Colon (tissue), 2 donors: Measurements from ENCODE around the gene FHOD3.

ENCODE experiments used
- FAIRE-seq: peaks from 2 replicates; lab custom pipeline; 2012; peaks lifted over from hg19 to GRCh38; lab: Jason Lieb, UNC
- donor health status: control.
- donor health status: control.

Gene FHOD3

GRCh38 chr18:36630917-36631316 lies 333.4 kb downstream of the FHOD3 start:
- no peak for FAIRE-seq

GRCh38 chr18:36633961-36634412 lies 336.5 kb downstream of the FHOD3 start:
- no peak for FAIRE-seq

DNA sequence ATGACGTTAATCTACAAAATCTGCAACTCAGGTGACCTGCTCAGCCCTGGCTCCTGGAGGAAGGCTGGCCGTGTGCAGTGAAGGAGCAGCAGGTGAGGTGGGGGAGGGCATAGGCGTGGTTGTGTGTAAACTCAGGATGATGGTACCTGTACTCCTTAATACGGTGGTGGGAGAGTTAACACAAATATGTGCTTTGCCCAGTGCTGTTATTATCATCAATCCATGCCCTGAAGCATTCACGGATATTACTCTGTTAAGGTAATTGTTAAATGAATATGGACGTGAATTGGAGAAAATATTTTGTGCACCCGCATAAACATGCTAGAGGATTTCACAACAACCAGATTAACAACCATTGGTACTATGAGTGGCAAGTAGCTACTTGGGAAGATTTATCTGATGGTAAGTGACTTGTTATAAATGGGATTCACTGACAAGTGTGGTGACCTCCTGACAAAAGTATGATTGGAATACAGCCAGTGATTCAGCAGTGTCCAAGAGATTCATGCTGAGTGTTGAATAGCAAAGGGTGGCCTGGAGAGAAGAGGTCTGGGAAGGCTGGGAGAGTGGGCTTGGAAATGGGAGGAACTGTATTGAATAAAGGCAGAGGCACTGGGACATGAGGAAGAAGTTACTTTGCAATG lies 337.2 kb downstream of the FHOD3 start:
- FAIRE-seq = no peak

DNA sequence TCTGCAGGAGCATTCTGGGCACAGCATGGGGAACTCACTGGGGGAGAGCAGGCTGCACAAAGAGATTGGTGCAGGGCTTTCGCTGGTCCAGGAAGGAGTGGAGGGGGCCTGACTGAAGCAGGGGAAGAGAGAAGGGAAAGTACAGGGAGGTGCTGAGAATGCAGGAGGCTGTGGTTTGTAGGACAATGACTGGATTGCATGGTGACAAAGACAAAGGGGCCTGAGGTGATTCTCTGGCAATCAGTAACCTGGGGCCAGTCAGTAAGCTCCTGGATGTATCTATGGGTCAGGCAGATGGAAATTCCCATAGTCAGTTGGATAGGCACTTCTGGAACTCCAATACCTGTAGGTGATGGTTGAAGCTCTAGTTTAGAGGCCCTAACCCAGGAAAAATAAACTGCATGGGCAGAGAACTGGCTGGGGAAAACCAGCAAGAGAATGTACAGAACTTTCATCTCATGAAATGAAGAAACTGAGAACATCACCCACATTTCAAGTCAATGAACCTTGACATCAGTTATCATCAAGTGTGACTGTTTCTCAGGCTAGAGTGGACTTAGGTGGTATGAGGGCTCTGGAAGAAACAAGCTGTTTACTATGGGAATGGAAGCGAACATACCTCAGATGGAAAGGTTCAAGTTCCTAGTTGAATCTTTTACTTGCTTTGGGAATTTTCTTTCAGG lies 338.0 kb downstream of the FHOD3 start:
- FAIRE-seq = no peak

DNA sequence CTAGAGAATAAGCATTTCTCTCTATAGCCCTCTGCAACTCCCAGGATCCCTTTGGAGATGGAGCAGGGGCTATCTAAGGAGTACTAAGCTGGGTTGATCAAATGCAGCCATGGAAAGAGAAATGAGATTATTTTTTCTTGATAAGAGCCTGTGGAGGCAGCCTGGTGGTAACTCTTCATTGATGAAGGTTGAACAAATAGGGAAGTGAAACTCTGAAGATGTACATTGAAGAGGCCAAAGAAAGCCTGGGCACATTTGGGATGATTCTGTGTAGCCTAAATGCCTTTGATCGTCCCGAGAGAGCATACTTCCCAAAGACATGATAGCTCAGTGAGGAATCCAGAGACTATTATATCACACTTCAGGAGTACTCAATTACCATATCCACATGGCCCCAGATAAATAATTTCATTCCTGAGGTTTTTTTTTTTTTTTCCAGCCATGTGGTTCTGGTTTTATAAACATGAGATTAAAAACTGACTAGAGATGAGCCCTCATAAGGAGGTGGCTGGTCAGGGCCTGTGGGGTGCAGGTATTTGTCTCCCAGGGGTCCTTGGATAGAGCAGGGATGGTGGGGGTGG lies 338.8 kb downstream of the FHOD3 start:
- no peak for FAIRE-seq

DNA sequence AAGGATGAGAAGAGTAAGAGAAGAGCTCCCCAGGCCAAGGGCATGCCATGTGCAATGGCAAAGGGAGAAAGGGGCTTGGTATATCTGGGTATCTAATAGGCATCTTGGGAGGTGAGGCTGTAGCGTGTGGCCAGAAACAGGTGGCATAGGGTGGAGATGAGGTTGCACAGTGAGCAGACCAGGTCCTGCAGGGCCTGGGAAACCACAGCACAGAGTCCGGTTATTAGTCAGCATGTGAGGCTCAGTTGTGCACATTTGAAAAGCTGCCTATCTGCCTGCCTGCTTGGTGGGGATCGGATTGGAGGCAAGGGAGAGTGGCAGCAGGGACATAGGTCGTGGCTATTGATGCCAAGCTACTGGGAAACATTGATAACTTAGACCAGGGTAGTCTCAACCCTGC lies 340.7 kb downstream of the FHOD3 start:
- no peak for FAIRE-seq

DNA sequence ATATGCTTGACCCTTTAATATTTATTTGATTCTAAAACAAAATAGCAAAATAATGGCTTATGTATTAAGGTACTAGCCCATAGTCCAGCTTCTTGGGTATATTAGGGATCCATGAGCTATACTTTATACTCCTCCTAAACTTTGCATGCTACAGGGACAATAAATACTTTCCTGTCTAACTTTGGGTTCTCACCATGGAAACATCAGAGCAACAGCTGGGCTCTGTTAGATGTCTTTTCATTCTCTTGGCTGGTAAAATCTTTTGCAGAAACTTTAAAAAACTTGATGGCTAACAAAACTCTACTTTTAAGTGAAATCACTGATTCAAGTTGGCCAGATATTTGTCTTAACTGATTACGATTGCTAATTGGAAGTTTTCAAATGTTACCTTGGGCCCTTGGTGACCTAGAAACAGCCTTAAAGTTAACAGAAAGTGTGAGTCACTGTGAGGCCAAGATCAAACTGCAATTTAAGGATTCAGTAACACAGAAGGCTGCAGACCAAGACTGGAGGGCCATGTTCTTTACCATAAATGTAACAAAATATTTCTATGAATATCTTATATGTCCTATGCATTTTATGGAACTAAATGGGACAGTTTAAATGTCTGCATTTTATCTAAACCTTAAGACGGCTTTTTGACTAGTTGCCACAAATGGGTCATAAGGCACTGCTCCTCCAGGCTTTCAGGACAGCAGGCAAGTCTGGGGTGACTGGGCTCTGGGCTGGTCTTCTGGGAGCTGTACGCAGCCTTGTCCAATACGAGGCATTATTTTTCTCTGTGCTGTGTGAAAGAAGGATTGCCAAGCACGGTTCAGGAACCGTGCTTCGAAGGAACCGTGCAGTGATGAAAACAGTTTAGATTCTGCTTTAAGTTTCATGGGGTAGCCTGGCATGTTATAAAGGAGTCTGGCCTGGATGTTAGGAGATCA lies 342.8 kb downstream of the FHOD3 start:
- no peak for FAIRE-seq

- no peak for FAIRE-seq
Observed at GRCh38 chr18:36643061-36643460, 345.5 kb downstream of the FHOD3 start.

DNA sequence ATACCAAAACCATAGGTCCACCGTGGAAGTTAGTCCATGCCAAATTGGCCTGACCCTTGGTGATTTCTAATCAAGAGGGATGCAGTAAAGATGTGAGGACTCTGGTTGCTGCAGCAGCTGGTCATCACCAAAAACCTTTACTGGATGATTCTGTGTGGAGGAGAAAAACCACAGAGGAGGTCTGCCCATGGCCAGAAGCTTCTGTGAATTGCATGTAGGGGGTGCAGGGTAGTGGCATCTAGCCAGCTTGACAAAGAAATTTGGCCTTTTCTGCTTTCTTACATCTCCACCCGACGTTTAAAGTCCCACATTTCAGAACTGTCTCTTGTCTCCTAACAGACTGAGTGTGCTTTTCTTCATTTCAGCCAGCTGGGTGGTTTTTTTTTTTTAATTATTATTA lies 351.3 kb downstream of the FHOD3 start:
- no peak for FAIRE-seq

GRCh38 chr18:36649205-36649604 lies 351.7 kb downstream of the FHOD3 start:
- no peak for FAIRE-seq

- no peak for FAIRE-seq
Observed at GRCh38 chr18:36650266-36650665, 352.8 kb downstream of the FHOD3 start.

DNA sequence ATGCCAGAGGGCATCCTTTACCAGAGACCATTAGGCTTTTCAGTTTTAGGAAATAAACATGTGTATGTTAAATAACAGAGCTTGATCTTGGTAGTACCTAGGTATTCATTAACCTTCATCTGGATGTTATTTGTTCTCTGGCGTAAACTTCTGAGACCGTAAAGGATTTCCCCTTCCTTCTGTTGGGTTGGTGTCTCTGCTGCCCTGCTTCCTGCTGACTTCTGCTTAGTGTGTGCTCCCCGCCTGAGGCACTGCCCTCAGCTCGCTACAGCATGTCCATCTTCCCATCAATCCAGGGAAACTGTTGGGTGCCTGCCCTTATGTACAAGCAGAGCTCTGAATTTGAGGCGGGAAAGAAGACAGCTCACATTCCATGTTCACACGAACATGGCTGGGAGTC lies 353.4 kb downstream of the FHOD3 start:
- no peak for FAIRE-seq

GRCh38 chr18:36652503-36652902 lies 355.0 kb downstream of the FHOD3 start:
- FAIRE-seq = no peak

DNA sequence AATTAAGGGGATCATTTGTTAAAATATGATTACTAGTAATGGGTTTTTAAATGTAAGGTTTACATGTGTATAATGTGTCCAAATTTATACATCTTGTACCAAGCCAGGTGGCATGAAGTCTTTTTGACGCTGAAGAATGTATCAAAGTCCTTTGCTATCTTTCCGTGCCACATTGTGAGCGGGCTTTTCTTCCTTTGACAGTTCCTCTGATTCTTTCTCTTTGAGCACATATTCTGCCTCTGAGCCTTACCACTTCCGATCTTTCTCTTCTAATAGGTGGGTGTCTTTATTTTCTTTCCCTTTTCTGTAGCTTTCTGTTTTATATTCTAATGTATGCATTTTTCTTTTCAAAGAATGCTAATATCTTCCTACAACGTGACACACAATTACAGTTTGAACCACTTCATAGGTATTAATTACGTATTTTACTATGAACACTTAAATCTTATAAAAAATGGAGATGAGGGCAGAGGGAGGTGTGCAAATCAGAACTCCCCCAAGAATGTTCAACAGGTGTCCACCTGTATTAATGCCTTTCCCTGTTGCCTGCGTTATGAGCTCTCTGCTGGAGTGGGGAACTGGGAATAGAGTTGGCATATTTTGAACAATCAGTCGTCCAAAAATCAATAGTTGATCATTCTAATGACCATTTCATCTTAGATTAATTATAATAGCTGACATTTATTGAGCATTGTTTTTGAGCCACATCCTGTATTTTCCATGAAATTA lies 355.8 kb downstream of the FHOD3 start:
- FAIRE-seq = no peak

DNA sequence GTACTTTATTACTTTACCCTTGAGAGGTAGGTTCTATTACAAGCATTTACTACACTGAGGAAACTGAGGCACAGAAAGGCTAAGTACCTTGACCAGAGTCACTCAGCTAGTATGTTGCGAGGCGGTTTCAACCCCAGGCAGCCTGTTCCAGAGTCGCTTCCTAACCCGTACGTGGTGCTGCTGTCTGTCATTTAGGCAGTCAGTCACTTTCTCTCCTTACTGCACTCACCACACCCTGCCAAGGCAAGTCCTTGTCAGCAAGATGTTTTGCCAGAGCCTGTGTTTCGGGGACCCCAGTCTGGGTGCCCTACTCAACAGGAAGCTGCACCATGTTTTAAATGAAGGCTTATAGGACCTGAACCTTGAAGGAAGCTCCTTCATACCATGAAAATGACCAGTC lies 356.4 kb downstream of the FHOD3 start:
- no peak for FAIRE-seq

DNA sequence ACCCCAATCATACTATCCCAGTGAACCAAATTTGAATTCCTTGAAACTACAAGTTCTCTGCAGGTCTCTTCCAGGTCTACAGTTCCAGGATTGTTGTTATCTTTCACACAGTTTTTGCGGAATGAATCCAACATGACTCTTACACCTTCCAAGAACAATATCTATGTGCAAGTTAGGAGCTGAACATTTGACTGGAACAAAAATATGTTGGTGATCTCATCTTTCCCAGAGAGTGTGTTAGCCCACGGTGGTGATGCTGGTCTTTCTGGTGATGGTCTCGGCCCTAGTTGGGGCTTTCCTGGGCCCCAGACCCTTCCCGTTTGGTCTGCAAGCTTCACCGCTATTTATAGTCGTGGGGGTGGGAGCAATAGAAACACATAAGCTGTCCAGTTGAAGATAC lies 357.6 kb downstream of the FHOD3 start:
- no peak for FAIRE-seq

DNA sequence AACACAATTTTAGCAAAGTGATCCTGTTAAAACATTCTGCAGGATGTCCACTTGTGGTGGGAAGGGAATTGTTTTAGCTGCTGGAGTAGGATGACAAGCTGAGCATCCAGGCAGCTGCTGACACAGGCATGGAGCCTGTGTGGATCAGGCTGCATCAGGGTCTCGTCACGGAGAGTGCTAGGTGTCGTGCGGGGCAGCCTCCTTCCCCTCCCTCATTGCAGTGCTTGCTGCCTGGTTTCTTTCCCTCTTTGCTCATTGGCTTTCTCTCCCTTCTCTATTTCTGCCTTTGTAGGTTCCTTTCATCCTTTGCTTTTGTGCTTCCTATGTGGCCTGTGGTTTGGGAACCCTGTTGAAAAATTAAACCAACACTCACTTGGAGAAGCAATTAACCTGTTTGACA lies 358.4 kb downstream of the FHOD3 start:
- no peak for FAIRE-seq

- FAIRE-seq = no peak
Observed at GRCh38 chr18:36658611-36659010, 361.1 kb downstream of the FHOD3 start.

- FAIRE-seq = no peak
Observed at GRCh38 chr18:36660311-36660710, 362.8 kb downstream of the FHOD3 start.

DNA sequence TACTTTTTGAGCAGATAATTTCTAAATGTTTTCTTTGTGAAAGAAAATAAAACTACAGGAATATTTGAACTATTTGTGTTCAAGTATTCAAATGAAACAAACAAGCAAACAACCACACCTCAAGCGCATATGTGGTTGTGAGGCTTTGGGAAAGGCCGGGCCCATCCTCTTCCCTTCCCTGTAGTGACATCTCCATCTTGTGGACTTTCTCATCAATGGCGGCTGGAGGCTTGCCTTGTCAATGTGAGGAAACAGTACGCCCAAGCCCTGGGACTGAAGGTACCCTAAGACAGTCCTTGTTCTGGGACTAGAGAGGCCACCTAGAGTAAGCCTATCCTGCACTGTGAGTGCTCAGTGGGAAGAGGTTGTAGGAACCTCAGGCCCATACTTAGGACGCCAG lies 364.5 kb downstream of the FHOD3 start:
- FAIRE-seq = no peak

DNA sequence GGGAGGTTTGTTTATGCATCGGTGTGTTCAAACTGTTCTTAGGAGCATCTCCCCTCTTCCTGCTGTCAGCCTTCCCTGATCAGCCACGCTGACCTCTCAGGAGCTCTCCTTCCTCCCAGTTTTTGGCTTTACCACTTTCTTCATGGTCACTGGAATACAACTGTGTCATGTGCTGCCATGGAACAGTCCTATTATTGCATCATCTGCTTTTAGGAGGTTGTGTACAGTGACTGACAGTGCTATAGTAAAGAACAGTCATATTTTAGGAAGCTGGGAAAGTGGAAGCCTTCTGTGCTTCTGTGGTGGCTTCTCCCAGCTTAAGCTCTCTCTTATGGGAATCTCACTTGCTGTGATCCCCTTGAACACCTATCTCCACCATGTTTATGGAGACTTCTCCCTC lies 365.8 kb downstream of the FHOD3 start:
- FAIRE-seq = no peak

DNA sequence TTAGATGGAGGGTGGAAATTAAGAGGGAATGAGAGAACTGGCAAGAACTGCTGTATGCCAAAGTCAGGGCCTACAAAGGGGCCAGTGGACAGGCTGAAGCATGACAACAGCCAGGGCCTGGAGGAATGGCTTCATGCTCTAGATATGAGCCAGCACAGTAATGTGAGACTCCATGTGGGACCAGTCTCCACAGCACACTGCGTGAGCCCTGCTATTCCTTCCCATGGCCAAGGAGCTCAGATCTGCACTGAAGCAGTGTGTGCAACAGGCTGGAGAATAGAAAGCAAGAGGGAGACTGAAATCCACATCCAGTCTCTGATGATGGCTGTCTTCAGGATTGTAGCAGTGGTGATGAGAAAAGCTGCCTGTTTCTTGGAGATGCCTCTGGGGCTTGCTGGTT lies 368.4 kb downstream of the FHOD3 start:
- no peak for FAIRE-seq
